ENCODE data around the gene TGFBRAP1. TPM values are rescaled to one million over a fixed set of nuclear protein-coding genes. Genes with fewer than 3 reads are reported as not detected.

Gene TGFBRAP1
- total RNA-seq, 6 donors from 2014 or later: 18.6 to 25.7 (median 20.8) TPM

DNA sequence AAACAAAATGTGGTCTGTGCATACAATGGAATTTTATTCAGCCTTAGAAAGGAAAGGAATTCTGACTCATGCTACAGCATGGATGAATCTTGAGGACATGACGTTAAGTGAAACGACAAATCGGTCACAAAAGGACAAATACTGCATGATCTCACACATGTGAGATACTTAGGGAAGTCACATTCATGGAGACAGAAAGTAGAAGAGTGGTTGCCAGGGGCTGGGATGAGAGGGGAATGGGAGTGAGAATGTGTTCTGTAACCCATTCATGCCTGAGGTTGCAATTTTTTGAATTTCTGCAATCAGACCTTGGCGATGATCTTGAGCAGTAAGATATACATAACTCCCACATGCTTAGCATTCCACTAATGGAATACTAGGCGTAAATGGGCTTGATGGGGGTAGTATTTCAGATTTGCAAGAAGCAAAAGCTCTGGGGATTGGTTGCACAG lies 47.3 kb upstream of the TGFBRAP1 start:
- Histone ChIP-seq H3K4me1 (peaks cover 0 to 14% (median 11%) of the 10 kb centered on the region in 4 donors), H3K9me3 (no peaks in the 10 kb centered on the region), H3K27me3 (no peaks in the 10 kb centered on the region), H3K4me3 (no peak overlapping the region), H3K27ac (no peak overlapping the region), H3K36me3 (no peaks in the 10 kb centered on the region)
- DNase-seq (no peak), ATAC-seq (ENCODE audit: low FRiP score in 2 of 2) (no peak)
- 69 to 78% methylated on average over 5 of the region's 5 CpGs for WGBS, 2 donors
- TF ChIP-seq EP300 (IDR thresholded peaks at IDR 0.05): no peak
- TF ChIP-seq POLR2A (IDR thresholded peaks at IDR 0.05): no peak
- TF ChIP-seq POLR2AphosphoS5 (IDR thresholded peaks at IDR 0.05): no peak
- TF ChIP-seq, protein P1, sequence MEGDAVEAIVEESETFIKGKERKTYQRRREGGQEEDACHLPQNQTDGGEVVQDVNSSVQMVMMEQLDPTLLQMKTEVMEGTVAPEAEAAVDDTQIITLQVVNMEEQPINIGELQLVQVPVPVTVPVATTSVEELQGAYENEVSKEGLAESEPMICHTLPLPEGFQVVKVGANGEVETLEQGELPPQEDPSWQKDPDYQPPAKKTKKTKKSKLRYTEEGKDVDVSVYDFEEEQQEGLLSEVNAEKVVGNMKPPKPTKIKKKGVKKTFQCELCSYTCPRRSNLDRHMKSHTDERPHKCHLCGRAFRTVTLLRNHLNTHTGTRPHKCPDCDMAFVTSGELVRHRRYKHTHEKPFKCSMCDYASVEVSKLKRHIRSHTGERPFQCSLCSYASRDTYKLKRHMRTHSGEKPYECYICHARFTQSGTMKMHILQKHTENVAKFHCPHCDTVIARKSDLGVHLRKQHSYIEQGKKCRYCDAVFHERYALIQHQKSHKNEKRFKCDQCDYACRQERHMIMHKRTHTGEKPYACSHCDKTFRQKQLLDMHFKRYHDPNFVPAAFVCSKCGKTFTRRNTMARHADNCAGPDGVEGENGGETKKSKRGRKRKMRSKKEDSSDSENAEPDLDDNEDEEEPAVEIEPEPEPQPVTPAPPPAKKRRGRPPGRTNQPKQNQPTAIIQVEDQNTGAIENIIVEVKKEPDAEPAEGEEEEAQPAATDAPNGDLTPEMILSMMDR (IDR thresholded peaks at IDR 0.05): no peak

DNA sequence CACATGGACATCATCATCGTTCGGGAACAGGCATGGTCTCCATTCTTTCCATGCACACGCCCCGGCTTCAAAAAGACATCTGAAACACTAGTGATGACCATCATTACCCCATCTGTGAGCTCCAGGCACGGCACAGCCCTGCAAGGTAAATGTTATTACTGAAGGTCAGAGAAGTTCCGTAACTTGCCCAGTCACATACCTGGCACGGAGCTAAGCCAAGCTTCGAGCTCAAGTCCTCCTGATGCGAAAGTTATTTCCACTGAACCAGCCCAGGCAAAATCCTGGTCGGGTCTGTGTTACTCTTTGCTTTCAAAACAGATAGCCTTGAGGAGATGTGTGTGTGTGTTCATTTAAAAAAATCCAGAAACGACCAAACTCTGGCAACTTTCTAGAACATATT lies 46.5 kb upstream of the TGFBRAP1 start:
- 85 to 87% methylated on average over 11 of the region's 11 CpGs for WGBS, 2 donors
- Histone ChIP-seq H3K27me3 (no peaks in the 10 kb centered on the region), H3K4me1 (peaks cover 0 to 14% (median 10%) of the 10 kb centered on the region in 4 donors), H3K9me3 (no peaks in the 10 kb centered on the region), H3K36me3 (no peaks in the 10 kb centered on the region), H3K27ac (peak overlapping the region in 1 of 4 donors; percentile 46), H3K4me3 (no peak overlapping the region)
- TF ChIP-seq, protein P1 (IDR thresholded peaks at IDR 0.05): no peak
- no peak for TF ChIP-seq EP300 (IDR thresholded peaks at IDR 0.05)
- no peak for TF ChIP-seq POLR2A (IDR thresholded peaks at IDR 0.05)
- no peak for TF ChIP-seq POLR2AphosphoS5 (IDR thresholded peaks at IDR 0.05)
- DNase-seq: no peak
- no peak for ATAC-seq (ENCODE audit: low FRiP score in 2 of 2)

DNA sequence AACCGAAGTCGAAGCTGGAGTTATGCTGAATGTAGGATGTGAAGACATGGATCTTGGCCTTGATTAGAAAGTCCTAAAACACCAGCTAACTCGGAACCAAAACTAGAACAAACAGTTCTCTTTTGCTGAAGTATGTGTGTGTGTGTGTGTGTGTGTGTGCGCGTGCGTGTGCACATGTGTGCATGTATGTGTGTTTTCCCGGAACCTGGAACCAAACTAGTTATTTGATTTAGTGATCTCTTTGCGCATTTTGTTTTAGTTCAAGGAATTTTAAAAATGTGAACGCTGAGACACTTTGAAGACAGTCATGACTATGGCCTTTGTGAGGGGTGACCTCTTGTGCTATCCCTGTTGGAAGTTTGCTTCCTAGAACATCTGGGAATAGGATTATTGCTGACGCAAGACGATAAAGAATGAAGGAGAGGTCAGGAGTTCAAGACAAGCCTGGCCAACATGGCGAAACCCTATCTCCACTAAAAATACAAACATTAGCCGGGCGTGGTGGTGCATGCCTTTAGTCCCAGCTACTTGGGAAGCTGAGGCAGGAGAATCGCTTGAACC lies 45.5 kb upstream of the TGFBRAP1 start:
- ATAC-seq (ENCODE audit: low FRiP score in 2 of 2) (peak in 1 of 2 donors; percentile 69), DNase-seq (no peak)
- Histone ChIP-seq H3K4me1 (peaks cover 0 to 14% (median 10%) of the 10 kb centered on the region in 4 donors), H3K36me3 (no peaks in the 10 kb centered on the region), H3K9me3 (no peaks in the 10 kb centered on the region), H3K27me3 (no peaks in the 10 kb centered on the region), H3K4me3 (no peak overlapping the region), H3K27ac (peak overlapping the region; percentile 24 to 68 (median 58))
- 81 to 82% methylated on average over 15 of the region's 15 CpGs for WGBS, 2 donors
- peak in 2 of 4 donors; percentile 11 to 29 for TF ChIP-seq EP300 (IDR thresholded peaks at IDR 0.05)
- peak in 1 of 2 donors; percentile 30 for TF ChIP-seq POLR2AphosphoS5 (IDR thresholded peaks at IDR 0.05)
- TF ChIP-seq, protein P1 (IDR thresholded peaks at IDR 0.05): no peak

DNA sequence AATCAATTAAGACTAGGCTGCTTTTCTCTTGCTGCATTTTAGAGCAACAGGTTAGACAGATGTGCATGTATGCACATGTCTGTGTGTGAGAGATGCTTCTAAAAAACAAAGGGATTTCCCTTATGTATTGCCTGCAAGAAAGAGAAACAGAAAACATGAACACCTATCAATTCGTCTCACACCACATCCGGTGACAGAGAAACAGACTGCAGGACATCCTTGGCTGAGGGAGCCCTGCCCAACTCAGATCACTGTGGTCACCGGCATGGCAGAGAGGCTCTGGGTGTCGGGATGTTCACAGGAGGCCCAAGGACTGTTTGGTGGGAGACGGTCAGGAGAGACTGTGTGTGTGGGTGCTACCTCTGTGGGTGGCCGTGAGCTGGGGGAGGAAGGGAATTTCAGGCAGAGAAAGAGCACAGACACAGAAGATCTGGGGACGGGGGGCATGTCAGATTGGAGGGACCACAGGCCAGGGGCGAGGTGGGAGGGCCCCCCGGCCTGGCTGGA lies 44.4 kb upstream of the TGFBRAP1 start:
- peak overlapping the region; percentile 24 to 68 (median 58) for H3K27ac ChIP-seq
- DNase-seq (peak in 1 of 2 donors; percentile 39), ATAC-seq (ENCODE audit: low FRiP score in 2 of 2) (no peak)
- no peak overlapping the region for H3K4me3 ChIP-seq
- TF ChIP-seq POLR2AphosphoS5 (IDR thresholded peaks at IDR 0.05) (no peak), POLR2A (IDR thresholded peaks at IDR 0.05) (no peak), EP300 (IDR thresholded peaks at IDR 0.05) (no peak)
- TF ChIP-seq, protein P1 (IDR thresholded peaks at IDR 0.05): no peak
- peaks cover 6 to 14% (median 11%) of the 10 kb centered on the region in 4 donors for H3K4me1 ChIP-seq
- H3K36me3 ChIP-seq: no peaks in the 10 kb centered on the region
- no peaks in the 10 kb centered on the region for H3K9me3 ChIP-seq
- WGBS, 2 donors: 83 to 86% methylated on average over 9 of the region's 9 CpGs
- H3K27me3 ChIP-seq: no peaks in the 10 kb centered on the region
